ENCODE data around the gene ZMYM4. TPM values are rescaled to one million over a fixed set of nuclear protein-coding genes. Genes with fewer than 3 reads are reported as not detected.

The ZMYM4 gene
- total RNA-seq, 1 experiment from 2014 or later = 60.3 TPM

- H3K9me3 Mint-ChIP-seq = no peaks in the 10 kb centered on the region
- H3K27ac Mint-ChIP-seq = no peak overlapping the region
- no peaks in the 10 kb centered on the region for H3K4me1 Mint-ChIP-seq
- TF ChIP-seq HMGXB4 (CRISPR knock-in tag; IDR thresholded peaks at IDR 0.05) (no peak), ARID4B (CRISPR knock-in tag; IDR thresholded peaks at IDR 0.05; ENCODE audit: borderline replicate concordance) (no peak), E2F5 (CRISPR knock-in tag; IDR thresholded peaks at IDR 0.05) (no peak), AFF4 (CRISPR knock-in tag; IDR thresholded peaks at IDR 0.05; ENCODE audit: borderline replicate concordance) (no peak), MXD4 (CRISPR knock-in tag; IDR thresholded peaks at IDR 0.05; ENCODE audit: borderline replicate concordance) (no peak), SMAD4 (CRISPR knock-in tag; IDR thresholded peaks at IDR 0.05) (no peak), CBFB (CRISPR knock-in tag; IDR thresholded peaks at IDR 0.05; ENCODE audit: low read depth) (no peak), TP53 (CRISPR knock-in tag; IDR thresholded peaks at IDR 0.05) (no peak), NR3C1 (CRISPR knock-in tag; conservative IDR thresholded peaks at IDR 0.05; ENCODE audit: low read depth) (no peak)
- no peak overlapping the region for H3K4me3 Mint-ChIP-seq
- POLR2A ChIA-PET = no interaction called here
- no peaks in the 10 kb centered on the region for H3K27me3 Mint-ChIP-seq (ENCODE audit: low read depth)
- ATAC-seq (no peak), DNase-seq (ENCODE audit: low spot score) (no peak)
- CTCF ChIA-PET = no interaction called here
- peaks cover 12% of the 10 kb centered on the region for H3K36me3 Mint-ChIP-seq
These were observed 47.1 kb downstream of the ZMYM4 start for GRCh38 chr1:35315649-35316048.

- Mint-ChIP-seq H3K36me3 (peaks cover 6% of the 10 kb centered on the region), H3K4me1 (no peaks in the 10 kb centered on the region), H3K27ac (peak overlapping the region; percentile 55), H3K27me3 (ENCODE audit: low read depth) (no peaks in the 10 kb centered on the region), H3K4me3 (no peak overlapping the region), H3K9me3 (no peaks in the 10 kb centered on the region)
- CTCF ChIA-PET = no interaction called here
- POLR2A ChIA-PET = no interaction called here
- DNase-seq (ENCODE audit: low spot score) = no peak
- no peak for ATAC-seq
- TF ChIP-seq MLX (CRISPR knock-in tag; IDR thresholded peaks at IDR 0.05) (no peak), CBFB (CRISPR knock-in tag; IDR thresholded peaks at IDR 0.05; ENCODE audit: low read depth) (no peak), USF2 (CRISPR knock-in tag; IDR thresholded peaks at IDR 0.05) (no peak), TP53 (CRISPR knock-in tag; IDR thresholded peaks at IDR 0.05) (no peak), RORB (CRISPR knock-in tag; IDR thresholded peaks at IDR 0.05) (no peak), NFE2L1 (CRISPR knock-in tag; IDR thresholded peaks at IDR 0.05) (no peak), ZNF425 (CRISPR knock-in tag; conservative IDR thresholded peaks at IDR 0.05) (no peak), FOXP4 (CRISPR knock-in tag; IDR thresholded peaks at IDR 0.05) (no peak), IRF1 (CRISPR knock-in tag; IDR thresholded peaks at IDR 0.05) (no peak)
These were observed 47.8 kb downstream of the ZMYM4 start for GRCh38 chr1:35316264-35316663.

All from WTC11 (cell line).